HG03565 (cell line): ENCODE measurements around the gene FZD2.
"Not testable (repeated sequence)": the region's sequence is repeated elsewhere in the genome, so short reads cannot be mapped to it uniquely, and the experiment has no call there.

ENCODE experiments used
- ATAC-seq: cut with Tn5 transposase; IDR thresholded peaks from one replicate; pipeline ENCODE4 v1.9.1; 2021; ENCODE audit warnings: mild to moderate bottlenecking, moderate library complexity; ENCODE audit not compliant: unreplicated experiment

FZD2 gene

DNA sequence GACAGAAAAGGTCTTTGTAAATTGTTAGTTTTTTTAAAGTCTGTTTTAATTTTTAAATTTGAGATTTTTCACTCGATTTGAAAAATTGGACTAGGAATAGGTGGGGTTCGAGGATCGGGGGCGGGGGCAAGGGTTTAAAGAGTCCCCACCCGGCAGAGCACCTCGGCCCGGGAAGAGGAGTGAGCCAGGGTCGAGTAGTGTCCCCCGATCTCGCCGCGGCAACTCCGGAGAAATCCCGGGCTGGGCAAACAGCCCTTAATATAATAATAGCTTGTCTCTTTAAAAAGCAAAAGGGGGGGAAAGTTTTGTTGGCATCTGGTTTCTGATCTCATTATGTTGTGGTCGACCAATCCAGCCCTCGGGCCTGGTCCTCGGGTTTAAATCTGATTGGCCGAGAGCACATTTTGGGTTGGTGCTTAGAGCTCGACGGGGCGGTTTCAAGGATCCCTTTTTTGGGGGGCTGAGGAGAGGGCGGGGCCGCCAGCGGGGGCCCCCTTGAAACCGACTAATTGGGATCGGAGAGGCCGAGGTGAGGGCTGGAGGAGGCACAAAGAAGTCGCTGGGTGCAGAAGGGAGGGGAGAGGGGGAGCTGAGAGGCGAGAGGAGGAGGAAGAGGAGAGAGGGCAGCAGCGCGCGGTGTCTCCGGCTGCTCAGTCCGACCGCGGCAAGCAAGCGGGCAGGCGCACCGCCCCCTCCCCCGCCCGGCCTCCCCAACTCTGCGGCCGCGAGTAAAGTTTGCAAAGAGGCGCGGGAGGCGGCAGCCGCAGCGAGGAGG is at the start of gene FZD2:
FZD2 (plus strand) TSS at position 653 of the 775 bp plus-strand sequence. CDS start 205 bp downstream, outside the sequence.
- no peak for ATAC-seq

DNA sequence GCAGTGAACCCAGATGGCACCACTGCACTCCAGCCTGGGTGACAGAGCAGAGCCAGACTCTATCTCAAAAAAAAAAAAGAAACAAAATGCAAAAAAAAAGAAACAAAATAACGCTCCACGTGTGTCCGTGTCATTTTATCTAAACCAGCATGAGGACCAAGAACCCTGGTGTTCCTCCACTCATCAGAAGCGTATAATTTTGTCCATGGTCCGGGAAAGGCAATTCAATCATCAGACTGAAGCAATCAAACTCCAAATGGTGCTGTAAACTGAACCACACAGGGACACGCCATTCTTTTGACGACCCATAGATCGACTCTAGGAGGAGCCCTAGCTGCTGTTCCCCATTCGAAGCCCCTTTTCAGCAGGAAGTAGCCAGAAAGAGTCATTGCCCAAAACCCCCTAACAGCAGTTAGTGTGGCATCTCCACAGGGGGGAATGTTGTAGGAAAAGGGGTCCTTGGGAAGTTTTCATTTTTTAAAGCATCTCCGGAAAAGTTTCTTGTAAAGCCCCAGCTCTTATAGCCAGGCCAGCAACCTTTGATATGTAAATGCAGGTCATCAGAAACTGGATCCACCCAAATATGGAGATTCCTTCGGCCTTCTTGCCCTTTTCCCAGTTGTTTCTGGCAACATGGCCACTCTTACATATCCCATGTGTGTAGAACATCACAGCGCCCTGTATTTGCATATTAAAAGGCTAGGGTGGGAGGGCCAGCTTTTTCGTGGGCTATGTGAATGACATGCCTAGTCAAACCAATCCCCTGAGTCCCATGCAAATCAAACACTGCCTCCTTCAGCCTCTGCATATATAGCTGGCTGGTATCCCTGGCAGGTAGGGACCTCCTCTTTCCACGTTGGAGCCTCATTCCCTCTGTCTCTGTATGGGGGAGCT is 45.8 kb upstream of the FZD2 start:
- not testable (repeated sequence) for ATAC-seq

DNA sequence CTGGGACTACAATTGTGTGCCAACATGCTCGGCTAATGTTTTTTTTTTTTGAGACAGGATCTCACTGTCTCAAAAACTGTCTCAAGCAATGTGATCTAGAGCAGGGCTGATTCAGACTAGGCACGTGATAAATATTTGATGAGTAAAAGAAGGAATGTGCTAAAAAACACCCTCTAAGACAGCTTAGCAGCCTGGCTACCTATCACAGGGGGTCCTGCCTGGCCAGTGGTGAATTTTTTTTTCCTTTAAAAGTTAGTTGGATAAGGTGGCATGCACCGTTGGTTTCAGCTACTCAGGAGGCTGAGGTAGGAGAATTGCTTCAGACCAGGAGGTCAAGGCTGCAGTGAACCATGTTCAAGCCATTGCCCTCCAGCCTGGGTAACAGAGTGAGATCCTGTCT is 39.3 kb upstream of the FZD2 start:
- no peak for ATAC-seq

DNA sequence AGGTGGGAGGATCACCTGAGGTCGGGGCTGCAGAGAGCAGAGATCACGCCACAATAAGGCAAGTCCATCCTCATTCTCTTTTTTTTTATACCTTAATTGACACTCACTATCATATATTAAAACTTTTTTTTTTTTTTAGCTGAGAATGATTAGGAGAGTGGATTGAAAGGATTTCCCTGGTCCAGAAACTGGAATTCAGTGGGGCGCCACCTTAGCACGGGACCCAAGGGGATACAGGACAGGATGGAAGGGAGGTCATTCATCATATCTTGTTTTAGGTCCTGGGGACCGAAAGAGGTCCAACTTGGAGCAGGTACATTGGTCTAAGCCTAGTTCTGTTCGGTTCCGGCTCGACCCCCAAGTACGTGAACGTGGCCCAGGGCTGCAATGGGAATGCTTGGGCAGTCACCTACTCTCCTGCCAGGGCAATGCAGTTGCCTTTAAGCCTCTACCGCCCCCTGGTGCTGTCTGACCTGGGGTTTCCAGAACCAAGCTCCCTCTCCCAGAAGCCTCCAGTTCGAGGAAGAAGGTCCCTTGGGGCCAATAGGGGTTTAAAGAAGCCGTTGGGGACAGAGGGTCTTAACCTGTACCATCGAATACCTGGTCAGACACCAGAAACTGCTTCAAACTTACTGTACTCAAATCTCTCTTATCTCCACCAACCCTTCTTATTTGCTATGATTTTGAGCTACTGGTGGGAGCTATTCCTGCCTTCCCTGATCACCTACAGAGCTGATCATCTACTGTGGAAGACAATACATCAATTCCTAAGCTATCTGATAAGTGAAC is 34.2 kb upstream of the FZD2 start:
- ATAC-seq: no peak

DNA sequence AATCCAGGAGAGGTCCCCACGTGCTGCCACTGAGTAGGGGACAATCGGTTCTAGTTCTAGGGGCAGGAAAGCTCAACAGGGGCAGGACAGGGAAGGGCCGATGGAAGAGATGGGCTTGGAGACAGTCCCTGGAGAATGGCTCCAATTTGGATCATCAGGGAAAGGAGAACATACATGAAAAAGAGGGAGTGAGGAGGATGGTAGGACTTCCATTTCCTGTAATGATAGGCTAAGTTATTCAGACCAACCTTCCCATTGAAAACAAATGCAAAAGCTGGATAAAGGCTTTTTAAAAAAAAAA is 33.7 kb upstream of the FZD2 start:
- no peak for ATAC-seq

DNA sequence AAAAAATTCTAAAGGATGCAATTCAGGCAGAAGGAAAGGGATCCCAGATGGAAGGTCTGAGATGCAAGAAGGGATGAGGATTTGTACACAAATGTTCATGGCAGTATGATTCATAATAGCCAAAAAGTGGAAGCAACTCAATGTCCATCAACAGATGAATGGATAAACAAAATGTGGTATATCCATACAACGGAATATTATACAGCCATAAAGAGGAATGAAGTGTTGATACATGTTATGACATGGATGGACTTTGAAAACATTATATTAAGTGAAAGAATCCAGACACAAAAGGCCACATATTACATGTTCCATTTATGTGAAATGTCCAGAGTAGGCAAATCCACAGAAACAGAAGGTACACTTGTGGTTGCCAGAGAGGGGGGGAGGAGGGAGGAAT is 30.2 kb upstream of the FZD2 start:
- no peak for ATAC-seq

DNA sequence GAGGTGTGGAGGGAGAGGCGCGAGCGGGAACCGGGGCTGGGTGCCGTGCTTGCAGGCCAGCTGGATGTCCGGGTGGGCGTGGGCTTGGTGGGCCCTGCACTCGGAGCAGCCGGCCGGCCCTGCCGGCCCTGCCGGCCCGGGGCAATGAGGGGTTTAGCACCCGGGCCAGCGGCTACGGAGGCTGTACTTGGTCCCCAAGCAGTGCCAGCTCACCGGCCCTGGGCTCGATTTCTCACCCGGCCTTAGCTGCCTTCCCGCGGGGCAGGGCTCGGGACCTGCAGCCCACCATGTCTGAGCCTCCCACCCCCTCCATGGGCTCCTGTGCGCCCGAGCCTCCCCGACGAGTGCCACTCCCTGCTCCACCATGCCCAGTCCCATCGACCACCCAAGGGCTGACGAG is 29.3 kb upstream of the FZD2 start:
- ATAC-seq: no peak

DNA sequence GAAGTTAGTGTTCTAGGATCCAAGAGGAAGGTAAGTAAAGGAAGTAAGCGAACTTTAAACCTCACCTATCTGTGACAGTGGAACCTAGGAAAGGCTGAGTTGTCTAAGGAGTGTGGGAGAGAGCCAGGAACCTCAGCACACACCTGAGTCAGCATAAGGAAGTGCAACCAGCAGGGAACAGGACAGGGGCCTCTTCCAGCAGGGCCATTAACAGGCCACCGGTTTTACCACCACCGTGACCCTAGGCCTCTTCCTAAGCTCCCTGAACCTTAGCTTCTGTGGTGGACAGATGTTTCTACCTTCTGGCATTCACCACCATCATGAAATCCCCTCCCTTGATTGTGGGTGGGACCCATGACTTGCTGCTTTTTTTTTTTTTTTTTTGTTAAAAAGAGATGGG is 27.4 kb upstream of the FZD2 start:
- no peak for ATAC-seq

DNA sequence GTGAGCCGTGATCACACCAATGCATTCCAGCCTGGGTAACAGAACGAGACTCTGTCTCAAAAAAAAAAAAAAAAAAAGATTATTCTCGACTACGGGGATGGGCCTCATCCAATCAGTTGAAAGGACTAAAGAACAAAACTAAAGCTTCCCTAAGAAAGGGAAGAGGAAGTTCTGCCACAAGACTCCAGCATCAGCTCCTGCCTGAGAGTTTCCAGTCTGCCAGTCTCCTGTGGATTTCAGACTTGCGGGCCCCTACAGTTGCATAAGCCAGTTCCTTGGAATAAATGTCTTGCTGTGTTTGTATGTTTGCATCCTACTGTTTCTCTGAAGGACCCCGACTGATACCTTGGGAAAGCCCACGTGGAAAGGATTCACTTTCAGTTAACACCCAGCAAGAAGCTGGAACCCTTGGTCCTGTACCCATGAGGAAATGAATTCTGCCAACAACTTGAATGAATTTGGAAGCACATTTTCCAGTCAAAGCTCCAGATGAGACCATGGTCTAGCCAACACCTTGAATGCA is 26.3 kb upstream of the FZD2 start:
- no peak for ATAC-seq

DNA sequence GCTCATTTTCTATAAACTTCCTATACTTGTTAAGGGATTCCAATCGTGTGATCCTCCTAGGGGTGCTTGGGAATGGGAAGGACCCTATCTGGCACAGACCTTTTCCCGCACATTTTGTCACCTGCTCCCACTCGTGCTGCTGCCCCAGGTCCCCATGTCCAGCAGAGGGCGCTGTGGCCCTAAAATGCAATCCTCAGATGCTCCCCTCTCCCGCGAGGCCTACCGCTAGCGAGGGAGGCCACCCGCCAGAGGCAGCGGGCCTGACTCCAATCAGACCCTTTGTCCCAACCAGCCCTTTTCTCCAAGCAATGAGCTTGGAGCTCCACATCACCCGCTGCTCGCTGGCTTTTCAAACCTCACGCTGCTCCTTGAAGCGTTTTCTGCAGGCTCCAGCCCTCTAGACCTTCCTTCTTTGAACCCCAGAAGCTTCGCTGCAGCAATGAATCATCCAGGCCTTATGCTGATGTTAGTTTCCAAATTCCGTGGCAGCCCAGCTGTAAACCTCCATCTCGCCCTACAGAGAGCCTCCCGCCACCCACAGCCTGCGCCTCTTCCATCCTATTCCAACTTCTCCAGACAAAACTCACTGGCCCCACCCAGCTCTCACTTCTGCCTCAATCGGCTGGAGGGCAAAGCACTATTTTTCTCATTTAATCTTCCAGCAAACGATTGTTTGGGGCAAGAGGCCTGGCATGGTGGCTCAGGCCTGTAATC is 23.6 kb upstream of the FZD2 start:
- ATAC-seq: peak; percentile 37

DNA sequence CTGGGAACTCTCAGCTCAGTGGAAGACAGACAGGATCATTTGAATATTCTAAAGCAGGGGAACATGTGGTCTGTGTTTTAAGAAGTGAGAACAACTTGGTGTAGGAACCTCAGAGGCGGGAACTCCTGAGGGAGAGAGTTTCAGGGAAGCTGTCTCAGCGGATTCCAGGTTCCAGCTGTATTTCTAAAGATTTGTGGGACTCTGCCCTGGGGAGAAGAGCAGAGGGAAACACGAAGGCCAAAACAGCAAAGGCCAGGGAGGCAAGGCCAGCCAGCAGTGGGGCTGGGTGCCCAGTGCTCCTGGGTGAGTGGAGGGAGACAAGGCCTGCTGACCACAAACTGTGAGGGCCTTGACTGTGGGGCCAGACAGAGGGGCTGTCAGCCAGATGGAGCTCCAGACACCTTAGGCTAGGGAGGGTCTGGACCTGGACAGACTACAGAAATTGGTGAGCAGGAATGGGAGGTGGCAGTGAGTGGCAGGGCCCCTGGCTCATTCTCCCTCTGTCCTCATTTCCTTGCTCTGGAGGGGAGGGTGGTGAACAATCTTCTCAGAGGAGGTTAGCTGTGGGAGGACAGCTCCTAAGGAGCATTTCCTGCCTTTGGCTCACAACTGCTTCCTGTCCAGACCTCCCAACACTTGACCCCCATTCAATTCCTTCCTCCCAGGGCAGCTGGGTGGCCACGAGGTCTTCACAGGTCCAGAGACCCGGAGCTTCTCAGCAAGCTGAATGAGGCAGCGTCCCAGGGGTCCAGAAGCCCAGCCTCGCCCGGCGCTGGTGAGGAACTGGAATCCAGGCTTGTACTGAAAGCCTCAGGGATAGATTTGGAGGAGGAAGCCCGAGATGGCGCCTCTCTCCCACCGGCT is 21.0 kb upstream of the FZD2 start:
- ATAC-seq: no peak

DNA sequence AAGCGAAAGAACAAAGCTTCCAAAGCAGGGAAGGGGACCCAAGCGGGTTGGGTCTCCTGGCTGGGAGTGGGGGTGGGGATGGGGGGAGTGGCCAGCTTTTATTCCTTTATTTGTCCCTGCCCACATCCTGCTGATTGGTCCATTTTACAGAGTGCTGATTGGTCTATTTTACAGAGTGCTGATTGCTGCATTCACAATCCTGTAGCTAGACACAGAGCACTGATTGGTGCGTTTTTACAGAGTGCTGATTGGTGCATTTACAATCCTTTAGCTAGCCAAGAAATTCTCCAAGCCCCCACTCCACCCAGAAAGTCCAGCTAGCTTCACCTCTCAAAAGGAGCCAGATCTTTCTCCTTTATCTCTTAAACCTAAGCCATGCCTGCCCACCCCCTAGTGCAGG is 19.4 kb upstream of the FZD2 start:
- not testable (repeated sequence) for ATAC-seq

DNA sequence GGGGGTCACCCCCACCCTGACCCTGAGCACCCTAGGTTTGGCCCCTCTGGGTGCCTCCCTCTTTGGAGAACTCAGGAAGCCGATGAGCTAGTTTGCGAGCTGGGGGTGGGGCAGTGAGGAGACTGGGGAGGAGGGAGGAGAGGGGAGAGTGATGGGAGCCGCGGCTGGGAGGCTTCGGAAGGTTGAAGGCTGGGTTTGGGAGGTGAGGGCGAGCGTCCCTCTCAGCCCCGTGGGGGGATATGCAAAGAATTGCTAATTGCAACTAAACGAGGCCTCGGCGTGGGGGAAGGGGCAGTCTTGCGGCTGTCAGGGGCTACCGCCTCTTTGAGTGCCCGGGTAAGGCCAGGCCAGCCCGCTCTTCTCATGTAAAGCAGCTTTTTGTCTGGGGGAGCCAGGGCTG is 17.6 kb upstream of the FZD2 start:
- no peak for ATAC-seq

DNA sequence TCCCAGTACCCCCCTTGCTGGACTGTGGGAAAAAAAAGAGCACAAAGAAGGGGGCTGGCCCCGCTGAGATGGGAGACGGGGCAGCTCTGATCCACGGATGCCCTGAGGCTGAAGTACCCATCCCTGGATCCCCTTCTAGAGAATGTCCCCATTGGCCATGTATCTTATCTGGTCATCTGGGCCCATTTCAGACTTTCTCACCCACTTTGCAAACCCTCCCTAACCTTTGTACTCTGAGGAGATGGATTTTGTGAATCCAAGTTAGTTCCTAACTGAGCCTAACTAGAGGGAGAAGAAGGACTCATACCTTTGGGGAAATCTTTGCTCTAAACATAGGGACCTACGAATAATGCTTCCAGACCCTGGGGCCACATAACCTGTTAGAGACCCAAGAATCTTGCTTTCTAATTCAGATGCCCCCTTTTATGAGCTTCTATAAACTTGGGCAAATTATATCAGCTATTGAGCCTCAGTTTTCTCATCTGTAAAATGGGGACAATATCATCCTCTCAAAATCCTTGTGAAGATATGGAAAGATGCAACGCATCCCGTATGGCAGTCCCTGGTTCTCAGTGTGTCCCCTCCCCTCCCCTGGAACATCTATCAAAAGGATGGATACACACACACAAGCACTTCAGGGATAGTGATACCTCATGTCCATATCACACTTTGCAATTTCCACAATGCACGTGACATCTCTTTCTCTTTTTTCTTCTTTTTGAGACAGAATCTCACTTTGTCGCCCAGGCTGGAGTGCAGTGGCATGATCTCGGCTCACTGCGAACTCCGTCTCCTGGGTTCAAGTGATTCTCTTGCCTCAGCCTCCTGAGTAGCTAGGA is 16.8 kb upstream of the FZD2 start:
- no peak for ATAC-seq

DNA sequence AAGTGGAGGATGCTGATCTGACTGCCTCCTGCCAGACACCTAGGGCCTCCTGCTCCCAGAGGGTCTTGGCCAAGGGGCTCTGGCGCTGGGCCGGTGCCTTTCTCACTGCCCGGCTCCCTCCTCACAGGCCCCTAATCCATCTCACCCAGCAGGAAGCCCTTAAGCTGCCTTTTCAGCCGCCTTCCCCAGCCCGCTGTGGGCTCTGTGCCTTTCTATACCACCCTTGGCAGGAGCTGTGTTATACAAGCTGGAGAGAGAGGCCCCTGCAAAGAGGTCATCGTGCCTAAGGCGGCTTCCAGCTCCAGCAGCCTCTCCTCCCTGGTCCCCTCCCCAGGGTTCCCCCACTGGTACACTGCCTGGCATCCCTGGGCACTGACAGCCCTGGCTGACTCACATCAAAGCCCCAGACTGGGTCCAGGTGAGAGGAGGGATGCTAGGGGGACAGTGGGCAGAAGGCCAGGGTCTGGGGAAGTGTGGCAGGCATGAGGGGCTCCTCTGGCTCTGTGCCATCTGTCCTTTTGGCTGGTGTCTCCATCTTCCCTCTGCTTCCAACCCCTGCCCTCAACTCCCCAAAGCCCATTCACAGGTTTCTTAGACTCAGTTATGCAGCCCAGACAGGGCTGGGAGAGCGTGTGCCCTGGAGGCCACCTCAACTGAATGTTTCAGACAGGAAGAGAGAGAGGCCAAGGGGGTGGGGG is 15.3 kb upstream of the FZD2 start:
- ATAC-seq: no peak

DNA sequence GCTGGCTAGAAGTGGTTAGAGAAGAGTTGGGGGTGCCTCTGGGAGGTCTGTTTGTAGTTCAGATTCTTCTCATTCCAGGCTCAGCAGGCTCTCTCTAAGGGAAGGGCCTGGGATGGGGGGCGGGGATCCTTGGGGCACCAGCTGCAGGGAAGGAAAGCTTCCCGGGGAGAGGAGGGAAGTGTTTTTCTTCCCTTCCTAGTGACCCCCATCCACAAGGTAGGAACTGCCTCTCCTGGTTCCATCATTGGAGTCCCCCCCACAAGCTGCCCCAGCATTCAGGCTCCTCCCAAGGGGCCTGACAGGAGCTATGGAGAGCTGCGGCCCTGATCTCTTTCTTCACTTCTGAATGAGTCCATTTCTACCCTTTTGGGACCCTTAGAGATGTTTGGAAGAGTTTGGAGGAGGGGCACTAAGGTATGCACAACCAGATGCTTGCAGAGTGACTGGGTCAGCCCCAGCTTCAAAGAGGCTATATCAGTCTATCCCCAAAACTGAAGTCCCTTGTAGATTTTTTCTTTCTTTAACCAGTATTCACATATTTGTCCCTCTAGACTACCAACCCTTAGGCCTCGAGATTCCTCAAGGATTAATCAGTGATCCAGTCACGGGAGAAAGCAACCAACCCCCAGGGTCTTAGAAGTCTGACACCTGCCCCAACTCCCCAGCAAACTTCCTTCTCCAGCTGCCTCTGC is 13.9 kb upstream of the FZD2 start:
- no peak for ATAC-seq

DNA sequence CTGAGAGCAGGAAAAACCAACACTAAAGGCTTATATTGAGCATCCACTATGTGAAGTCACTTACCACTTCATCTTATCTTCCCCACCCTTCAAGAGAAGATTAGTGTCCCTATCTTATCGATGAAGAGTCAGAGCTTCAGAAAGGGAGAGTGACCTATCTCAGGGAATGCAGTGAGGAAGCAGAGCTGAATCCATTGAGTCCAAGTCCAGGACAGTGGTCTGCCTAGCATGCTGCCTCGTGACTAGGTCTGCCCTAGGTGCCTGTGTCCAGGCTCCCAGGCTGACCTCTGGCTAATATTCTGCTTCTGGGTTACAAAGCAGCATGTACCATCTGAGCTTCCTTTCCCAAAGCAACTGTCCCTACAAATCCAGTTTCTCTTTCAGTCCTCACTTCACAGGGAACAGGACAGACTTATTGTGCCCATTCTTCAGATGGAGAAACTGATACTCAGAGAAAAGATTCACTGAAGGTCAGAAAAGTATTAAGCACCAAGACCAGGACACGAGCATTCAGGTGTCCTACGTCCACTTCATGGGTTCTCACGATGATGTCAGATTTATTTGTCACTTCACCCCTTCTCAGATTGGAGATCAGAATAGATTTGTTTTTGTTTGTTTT is 13.3 kb upstream of the FZD2 start:
- ATAC-seq: no peak
